H1 (cell line): Measurements from ENCODE around the gene LAG3. TPM values are rescaled to one million over a fixed set of nuclear protein-coding genes. Genes with fewer than 3 reads are reported as not detected.

Experiments
- E2F6 ChIP-seq: IDR thresholded peaks from 2 replicates; pipeline ENCODE4 v1.6.1; 2012; ENCODE audit warnings: inconsistent platforms
- POU5F1 ChIP-seq: IDR thresholded peaks from 2 replicates; pipeline ENCODE4 v1.6.1; 2011; ENCODE audit warnings: low read depth, mild to moderate bottlenecking, low read length, moderate library complexity
- polyA plus RNA-seq, 7 experiments: library from polyadenylated mRNA; depleted of rRNA in 3 of 7; stranded (reverse) in 5 of 7; unstranded in 2 of 7; fragments of >200 nt in 5 of 7; fragments of 200-250 nt in 2 of 7; gene quantifications; 1 replicate in 5 of 7; 2 replicates in 1 of 7; 4 replicates in 1 of 7; pipeline versions ENCODE4 v1.2.1 to v1.2.3, GENCODE V29; 2011 to 2013; ENCODE audit warnings: missing spikeins in 2 of 7, mixed read lengths in 2 of 7
- total RNA-seq: library from RNA; stranded (reverse); fragmentation: NEBNext Ultra II Directional; extraction: Animal tissue kit (Norgen Biotek cat#: 25700); gene quantifications from 2 replicates; pipeline ENCODE4 v1.2.1, GENCODE V29; 2021

Gene LAG3
- total and polyA plus RNA-seq, 2 of the 8 experiments (the other 6 are each of a cell fraction or from before 2014, with no cell fraction given) = 1.1 to 3.1 TPM

- TF ChIP-seq POU5F1 (no peak), E2F6 (peak; percentile 88)
Measured at GRCh38 chr12:6763380-6763779, 8.9 kb upstream of the LAG3 start (continued).
